GM23248 (cell line): Measurements from ENCODE around the gene WFDC5. TPM values are rescaled to one million over a fixed set of nuclear protein-coding genes. Genes with fewer than 3 reads are reported as not detected.
A peak's percentile ranks its signal among the peaks of the same experiment; 100 is the strongest.

Experiments
- DNase-seq: peaks from one replicate; pipeline ENCODE4 v3.0.0-alpha.2; 2015
- H2AFZ ChIP-seq: fragments of 200-600 bp; sonication (generic); 2 replicates; pipeline ENCODE4 v1.6.1; 2016; ENCODE audit warnings: antibody characterized with exemption
- H3F3A ChIP-seq: fragments of 200-600 bp; sonication (generic); 2 replicates; pipeline ENCODE4 v1.6.1; 2016; ENCODE audit warnings: mild to moderate bottlenecking, antibody characterized with exemption, mixed run types; ENCODE audit not compliant: insufficient read depth
- H3K27ac ChIP-seq: fragments of 200-600 bp; sonication (generic); 2 replicates; pipeline ENCODE4 v1.5.1; 2016; ENCODE audit warnings: mild to moderate bottlenecking
- H3K27me3 ChIP-seq: fragments of 200-600 bp; sonication (generic); replicated peaks from 2 replicates; pipeline ENCODE4 v1.6.1; 2016; ENCODE audit warnings: mild to moderate bottlenecking; ENCODE audit not compliant: insufficient read depth
- H3K36me3 ChIP-seq: fragments of 200-600 bp; sonication (generic); 2 replicates; pipeline ENCODE4 v1.6.1; 2016; ENCODE audit warnings: low read depth, mild to moderate bottlenecking
- H3K4me1 ChIP-seq: fragments of 200-600 bp; sonication (generic); 2 replicates; pipeline ENCODE4 v1.6.1; 2016; ENCODE audit warnings: mild to moderate bottlenecking; ENCODE audit not compliant: insufficient read depth
- H3K4me2 ChIP-seq: fragments of 200-600 bp; sonication (generic); one replicate; pipeline ENCODE4 v1.6.1; 2016; ENCODE audit warnings: mild to moderate bottlenecking; ENCODE audit not compliant: unreplicated experiment
- H3K4me3 ChIP-seq: fragments of 200-600 bp; sonication (generic); 2 replicates; pipeline ENCODE4 v1.5.1; 2016; ENCODE audit warnings: mild to moderate bottlenecking
- H3K79me2 ChIP-seq: fragments of 200-600 bp; sonication (generic); 2 replicates; pipeline ENCODE4 v1.6.1; 2016; ENCODE audit warnings: mild to moderate bottlenecking; ENCODE audit not compliant: insufficient read depth
- H3K9ac ChIP-seq: fragments of 200-600 bp; sonication (generic); 2 replicates; pipeline ENCODE4 v1.6.1; 2016; ENCODE audit warnings: mild to moderate bottlenecking
- H3K9me2 ChIP-seq: fragments of 200-600 bp; sonication (generic); 2 replicates; pipeline ENCODE4 v1.6.1; 2016; ENCODE audit warnings: mixed run types, mild to moderate bottlenecking, moderate library complexity; ENCODE audit not compliant: insufficient read depth
- H3K9me3 ChIP-seq: fragments of 200-600 bp; sonication (generic); one replicate; pipeline ENCODE4 v1.6.1; 2017; ENCODE audit warnings: low read depth
- H4K20me1 ChIP-seq: fragments of 200-600 bp; sonication (generic); 2 replicates; pipeline ENCODE4 v1.6.0; 2016; ENCODE audit not compliant: insufficient read depth
- EZH2 ChIP-seq: fragments of 200-600 bp; sonication (generic); IDR thresholded peaks from 2 replicates; pipeline ENCODE4 v1.6.1; 2018; ENCODE audit warnings: antibody characterized with exemption, mild to moderate bottlenecking; ENCODE audit not compliant: insufficient read depth, poor library complexity, severe bottlenecking
- EZH2phosphoT487 ChIP-seq: fragments of 200-600 bp; sonication (generic); IDR thresholded peaks from 2 replicates; pipeline ENCODE4 v1.6.1; 2018; ENCODE audit warnings: antibody characterized with exemption, moderate library complexity, mild to moderate bottlenecking, low read depth; ENCODE audit not compliant: insufficient read depth
- WGBS, 2 experiments: methylation state at CpG; one replicate each; pipeline ENCODE4 v1.1.6; 2015 to 2017; ENCODE audit warnings: low lambda C conversion rate in 2 of 2, low coverage in 1 of 2; ENCODE audit errors: missing lambda C conversion rate in 2 of 2; 5-methylcytosine and 5-hydroxymethylcytosine counted together
- in situ Hi-C: fragments of 300-500 bp; cut with MboI; formaldehyde crosslinking; loops from 2 replicates; pipeline ENCODE4 v1.15.0; 2020
- polyA plus RNA-seq: library from polyadenylated mRNA; unstranded; fragments of >200 nt; fragmentation: Nextera tagmentation; extraction: Ambion mirVana; gene quantifications from 2 replicates; pipeline ENCODE4 v1.2.1, GENCODE V29; 2016
- total RNA-seq: library from RNA; depleted of rRNA; stranded (reverse); fragments of >200 nt; shearing (Covaris generic); gene quantifications from 2 replicates; pipeline ENCODE4 v1.2.3, GENCODE V29; 2014

Gene WFDC5
- total and polyA plus RNA-seq, 2 experiments from 2014 or later = not detected

DNA sequence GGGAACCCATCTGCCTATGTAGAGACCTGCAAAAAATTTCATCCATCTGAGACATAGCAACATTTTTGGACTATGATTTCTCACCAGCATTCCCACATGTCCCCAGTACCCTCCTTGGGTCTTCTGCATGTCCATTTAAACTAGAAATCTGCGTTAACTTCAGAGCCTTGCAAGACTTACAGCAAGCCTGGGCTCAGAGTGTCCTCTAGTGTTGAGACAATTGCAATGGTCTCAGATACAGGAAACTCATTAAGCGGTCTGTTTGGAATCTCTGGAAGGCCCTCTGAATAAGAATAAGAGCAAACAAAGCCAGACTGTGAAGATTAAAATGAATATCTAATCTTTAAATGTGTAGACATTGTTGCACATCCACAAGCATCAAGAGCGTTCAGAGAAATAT is 39.2 kb upstream of the WFDC5 start:
- Histone ChIP-seq H3F3A (no peaks in the 10 kb centered on the region), H3K4me3 (no peak overlapping the region), H2AFZ (no peak overlapping the region), H3K4me2 (no peak overlapping the region), H3K27me3 (peaks cover 16% of the 10 kb centered on the region), H3K4me1 (no peaks in the 10 kb centered on the region), H3K79me2 (no peaks in the 10 kb centered on the region), H3K9ac (no peak overlapping the region), H3K36me3 (no peaks in the 10 kb centered on the region), H3K27ac (no peak overlapping the region), H3K9me2 (no peaks in the 10 kb centered on the region), H3K9me3 (no peaks in the 10 kb centered on the region), H4K20me1 (no peaks in the 10 kb centered on the region)
- no peak for TF ChIP-seq EZH2phosphoT487
- no peak for TF ChIP-seq EZH2
- WGBS, 2 experiments = 56 to 61% methylated on average over 3 of the region's 3 CpGs
- DNase-seq = peak; percentile 6
- in situ Hi-C loops = no loop called here

- in situ Hi-C loops = no loop called here
- no peaks in the 10 kb centered on the region for H3K4me1 ChIP-seq
- no peak overlapping the region for H3K27ac ChIP-seq
- no peaks in the 10 kb centered on the region for H3F3A ChIP-seq
- 60 to 61% methylated on average over 1 of the region's 1 CpG for WGBS, 2 experiments
- no peaks in the 10 kb centered on the region for H3K9me3 ChIP-seq
- no peak overlapping the region for H3K4me3 ChIP-seq
- H3K4me2 ChIP-seq = no peak overlapping the region
- H3K9ac ChIP-seq = no peak overlapping the region
- no peak for TF ChIP-seq EZH2phosphoT487
- no peak for TF ChIP-seq EZH2
- no peak for DNase-seq
- peaks cover 18% of the 10 kb centered on the region for H3K27me3 ChIP-seq
- H3K79me2 ChIP-seq = no peaks in the 10 kb centered on the region
- H3K36me3 ChIP-seq = no peaks in the 10 kb centered on the region
- H3K9me2 ChIP-seq = no peaks in the 10 kb centered on the region
- H4K20me1 ChIP-seq = no peaks in the 10 kb centered on the region
- no peak overlapping the region for H2AFZ ChIP-seq
Measured at GRCh38 chr20:45153752-45154151, 38.8 kb upstream of the WFDC5 start.

- TF ChIP-seq EZH2phosphoT487 (no peak), EZH2 (no peak)
- H3K79me2 ChIP-seq = no peaks in the 10 kb centered on the region
- DNase-seq = no peak
- 41 to 50% methylated on average over 3 of the region's 3 CpGs for WGBS, 2 experiments
- no peak overlapping the region for H3K27ac ChIP-seq
- in situ Hi-C loops = no loop called here
- H3K9me2 ChIP-seq = no peaks in the 10 kb centered on the region
- no peaks in the 10 kb centered on the region for H3K4me1 ChIP-seq
- no peaks in the 10 kb centered on the region for H3K36me3 ChIP-seq
- H3K27me3 ChIP-seq = peaks cover 18% of the 10 kb centered on the region
- H3F3A ChIP-seq = no peaks in the 10 kb centered on the region
- H3K4me3 ChIP-seq = no peak overlapping the region
- no peaks in the 10 kb centered on the region for H3K9me3 ChIP-seq
- H2AFZ ChIP-seq = no peak overlapping the region
- H4K20me1 ChIP-seq = no peaks in the 10 kb centered on the region
- H3K9ac ChIP-seq = no peak overlapping the region
- no peak overlapping the region for H3K4me2 ChIP-seq
Measured at GRCh38 chr20:45153147-45153546, 38.2 kb upstream of the WFDC5 start.

DNA sequence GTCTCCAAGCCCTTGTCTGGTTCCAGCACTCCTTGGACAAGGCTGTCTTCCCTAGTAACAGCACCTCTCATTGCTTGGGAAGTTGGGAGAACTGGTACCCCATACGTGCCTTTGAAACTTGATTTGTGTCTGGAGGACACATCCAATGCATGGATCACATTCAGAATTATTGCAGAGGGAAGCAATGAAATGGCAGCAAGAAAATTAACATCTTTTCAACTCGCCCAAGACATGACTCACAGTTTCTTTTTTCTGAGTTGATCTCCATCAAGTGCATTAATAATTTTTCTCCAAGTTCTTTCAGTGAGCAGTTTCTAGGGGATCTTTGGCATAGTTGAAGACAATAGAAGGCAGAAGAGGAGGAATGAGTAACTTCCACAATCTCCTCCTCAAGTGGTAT is 37.4 kb upstream of the WFDC5 start:
- Histone ChIP-seq H3K9ac (no peak overlapping the region), H2AFZ (no peak overlapping the region), H3K27me3 (peaks cover 19% of the 10 kb centered on the region), H3K9me2 (no peaks in the 10 kb centered on the region), H3F3A (no peaks in the 10 kb centered on the region), H3K4me3 (no peak overlapping the region), H3K36me3 (no peaks in the 10 kb centered on the region), H3K4me1 (no peaks in the 10 kb centered on the region), H3K9me3 (no peaks in the 10 kb centered on the region), H3K27ac (no peak overlapping the region), H3K4me2 (no peak overlapping the region), H4K20me1 (no peaks in the 10 kb centered on the region), H3K79me2 (no peaks in the 10 kb centered on the region)
- in situ Hi-C loops = no loop called here
- WGBS, 2 experiments = 13 to 30% methylated on average over 2 of the region's 2 CpGs
- DNase-seq = no peak
- no peak for TF ChIP-seq EZH2phosphoT487
- no peak for TF ChIP-seq EZH2

DNA sequence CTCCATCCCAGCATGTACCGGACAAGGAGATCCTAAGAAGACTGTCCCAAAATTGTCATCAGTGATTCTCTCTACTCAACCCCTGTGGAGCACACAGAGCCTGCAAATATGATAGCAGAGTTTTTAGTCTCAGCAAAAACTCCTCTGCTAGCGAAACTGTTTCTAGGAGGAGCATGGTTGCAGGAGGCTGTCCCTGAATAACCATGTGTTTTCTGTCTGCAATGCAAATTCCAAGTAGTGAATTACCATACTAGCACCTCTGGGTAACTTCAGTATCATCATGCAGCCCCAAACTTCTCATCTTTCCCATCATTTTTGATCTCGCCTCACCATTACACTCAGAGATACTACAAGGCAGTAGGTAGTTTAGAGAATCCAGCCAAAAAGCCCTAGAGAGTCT is 34.1 kb upstream of the WFDC5 start:
- Histone ChIP-seq H4K20me1 (no peaks in the 10 kb centered on the region), H3K9me2 (no peaks in the 10 kb centered on the region), H2AFZ (no peak overlapping the region), H3K4me1 (no peaks in the 10 kb centered on the region), H3K9me3 (no peaks in the 10 kb centered on the region), H3K9ac (no peak overlapping the region), H3K27me3 (peaks cover 46% of the 10 kb centered on the region), H3F3A (no peaks in the 10 kb centered on the region), H3K79me2 (no peaks in the 10 kb centered on the region), H3K27ac (no peak overlapping the region), H3K4me3 (no peak overlapping the region), H3K36me3 (no peaks in the 10 kb centered on the region), H3K4me2 (no peak overlapping the region)
- no peak for TF ChIP-seq EZH2
- TF ChIP-seq EZH2phosphoT487 = no peak
- in situ Hi-C loops = loop anchor here (25.0 kb wide), 1 partner anchor 338 kb away; no protein-coding TSS in a partner anchor
- 63% methylated on average over 3 of the region's 3 CpGs for WGBS, 2 experiments
- DNase-seq = no peak
